Measurements from ENCODE around the gene ERC2. TPM values are rescaled to one million over a fixed set of nuclear protein-coding genes. Genes with fewer than 3 reads are reported as not detected.

The ERC2 gene
- total RNA-seq, 2 experiments from 2014 or later, result not detected

- Histone ChIP-seq H3K9me3 (ENCODE audit: low read length) (no peaks in the 10 kb centered on the region), H3K4me3 (ENCODE audit: low read depth, low read length, poor library complexity, severe bottlenecking) (no peak overlapping the region), H4K20me1 (ENCODE audit: insufficient read depth, low read length) (no peaks in the 10 kb centered on the region), H3K36me3 (ENCODE audit: insufficient read depth, low read length) (no peaks in the 10 kb centered on the region), H2AFZ (ENCODE audit: low read length) (no peak overlapping the region), H3K4me1 (ENCODE audit: insufficient read depth, low read length, poor library complexity, severe bottlenecking) (peaks cover 19% of the 10 kb centered on the region), H3K9me2 (ENCODE audit: insufficient read depth, low read length) (no peaks in the 10 kb centered on the region), H3K4me2 (ENCODE audit: low read length) (no peak overlapping the region), H3K79me2 (ENCODE audit: insufficient read depth, low read depth, low read length) (no peaks in the 10 kb centered on the region), H3K27ac (ENCODE audit: low read depth, low read length, poor library complexity, severe bottlenecking) (no peak overlapping the region)
- DNase-seq (ENCODE audit: low spot score), result no peak
- ChIA-PET POLR2A (no interaction called here), CTCF (ENCODE audit: unreplicated experiment) (no interaction called here)
- intact Hi-C loops (cut with micrococcal nuclease; ENCODE audit: unreplicated experiment), result loop anchor here (5.0 to 10.0 kb wide), 5 partner anchors 55 to 1068 kb away; partner anchors contain the start of gene CCDC66
- no TSS peak for BruUV-seq (replicated peaks)
- no peak for TF ChIP-seq EZH2phosphoT487 (IDR thresholded peaks at IDR 0.05; ENCODE audit: borderline replicate concordance, low read depth, low read length)
- TF ChIP-seq CTCF (conservative IDR thresholded peaks at IDR 0.05; ENCODE audit: low read length), result no peak
Measured at GRCh38 chr3:55489798-55490132, 978.5 kb downstream of the ERC2 start.

- DNase-seq (ENCODE audit: low spot score), result peak; percentile 77
- peak overlapping the region; percentile 87 for H3K4me3 ChIP-seq (ENCODE audit: low read depth, low read length, poor library complexity, severe bottlenecking)
- no peak for TF ChIP-seq EZH2phosphoT487 (IDR thresholded peaks at IDR 0.05; ENCODE audit: borderline replicate concordance, low read depth, low read length)
- TF ChIP-seq CTCF (conservative IDR thresholded peaks at IDR 0.05; ENCODE audit: low read length), result no peak
- H3K9me2 ChIP-seq (ENCODE audit: insufficient read depth, low read length), result no peaks in the 10 kb centered on the region
- no peaks in the 10 kb centered on the region for H3K79me2 ChIP-seq (ENCODE audit: insufficient read depth, low read depth, low read length)
- no peak overlapping the region for H3K27ac ChIP-seq (ENCODE audit: low read depth, low read length, poor library complexity, severe bottlenecking)
- intact Hi-C loops (cut with micrococcal nuclease; ENCODE audit: unreplicated experiment), result loop anchor here (5.0 to 10.0 kb wide), 5 partner anchors 56 to 1069 kb away; partner anchors contain the start of gene CCDC66
- CTCF ChIA-PET (ENCODE audit: unreplicated experiment), result interaction anchor here (0.6 kb wide), 2 partner anchors 94 to 610 kb away, joined by 3 to 4 read pairs; no protein-coding TSS in a partner anchor
- peak overlapping the region; percentile 89 for H2AFZ ChIP-seq (ENCODE audit: low read length)
- H3K9me3 ChIP-seq (ENCODE audit: low read length), result no peaks in the 10 kb centered on the region
- no peaks in the 10 kb centered on the region for H3K36me3 ChIP-seq (ENCODE audit: insufficient read depth, low read length)
- no TSS peak for BruUV-seq (replicated peaks)
- H3K4me2 ChIP-seq (ENCODE audit: low read length), result peak overlapping the region; percentile 91
- POLR2A ChIA-PET, result interaction anchor here (0.7 to 2.7 kb wide), 5 partner anchors 93 to 268 kb away, joined by 3 to 14 read pairs (median 4); no protein-coding TSS in a partner anchor
- H4K20me1 ChIP-seq (ENCODE audit: insufficient read depth, low read length), result no peaks in the 10 kb centered on the region
- H3K4me1 ChIP-seq (ENCODE audit: insufficient read depth, low read length, poor library complexity, severe bottlenecking), result peaks cover 19% of the 10 kb centered on the region
Measured at GRCh38 chr3:55488398-55489055, 979.7 kb downstream of the ERC2 start.

Data from OCI-LY7 (cell line).